ENCODE measurements around the gene CLEC2L.

DNA sequence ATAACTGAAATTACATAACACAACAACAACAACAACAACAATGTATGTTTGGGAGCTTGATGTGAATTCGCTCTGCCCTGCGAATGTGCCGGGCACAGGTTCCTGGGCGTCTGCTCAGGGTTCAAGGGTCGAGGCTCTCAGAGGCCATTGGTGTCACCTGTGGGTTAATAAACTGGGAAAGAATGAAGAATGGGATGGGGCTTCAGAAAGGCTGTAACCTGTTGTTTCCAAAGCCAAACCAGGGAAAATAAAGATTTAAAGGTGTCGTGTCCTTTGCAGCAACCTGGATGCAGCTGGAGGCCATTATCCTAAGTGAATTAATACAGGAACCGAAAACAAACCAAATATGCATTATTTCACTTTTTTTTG, 22.7 kb upstream of the CLEC2L start:
- TF ChIP-seq MAZ (IDR thresholded peaks at IDR 0.05; ENCODE audit: borderline replicate concordance, low read depth, low read length): no peak
- TF ChIP-seq CTCF (conservative IDR thresholded peaks at IDR 0.05; ENCODE audit: low read depth, low read length): no peak
- TF ChIP-seq, protein P1, sequence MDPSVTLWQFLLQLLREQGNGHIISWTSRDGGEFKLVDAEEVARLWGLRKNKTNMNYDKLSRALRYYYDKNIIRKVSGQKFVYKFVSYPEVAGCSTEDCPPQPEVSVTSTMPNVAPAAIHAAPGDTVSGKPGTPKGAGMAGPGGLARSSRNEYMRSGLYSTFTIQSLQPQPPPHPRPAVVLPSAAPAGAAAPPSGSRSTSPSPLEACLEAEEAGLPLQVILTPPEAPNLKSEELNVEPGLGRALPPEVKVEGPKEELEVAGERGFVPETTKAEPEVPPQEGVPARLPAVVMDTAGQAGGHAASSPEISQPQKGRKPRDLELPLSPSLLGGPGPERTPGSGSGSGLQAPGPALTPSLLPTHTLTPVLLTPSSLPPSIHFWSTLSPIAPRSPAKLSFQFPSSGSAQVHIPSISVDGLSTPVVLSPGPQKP (IDR thresholded peaks at IDR 0.05; ENCODE audit: borderline replicate concordance, low read depth, low read length): no peak
- TF ChIP-seq BHLHE40 (IDR thresholded peaks at IDR 0.05; ENCODE audit: low read depth, low read length): no peak
- no peak for TF ChIP-seq POLR2A (IDR thresholded peaks at IDR 0.05; ENCODE audit: low read depth, low read length)
- TF ChIP-seq SMC3 (IDR thresholded peaks at IDR 0.05; ENCODE audit: low read depth, low read length): no peak
- no peak for TF ChIP-seq RAD21 (IDR thresholded peaks at IDR 0.05; ENCODE audit: low read length)
- no peak for TF ChIP-seq USF2 (IDR thresholded peaks at IDR 0.05; ENCODE audit: low read depth, low read length)
- no peak for TF ChIP-seq RCOR1 (IDR thresholded peaks at IDR 0.05; ENCODE audit: insufficient replicate concordance, low read length)
- TF ChIP-seq RFX5 (IDR thresholded peaks at IDR 0.05; ENCODE audit: low read depth, low read length): no peak
- TF ChIP-seq CEBPB (IDR thresholded peaks at IDR 0.05; ENCODE audit: low read depth, low read length): no peak

All from IMR-90 (cell line).